GM20000 (cell line): ENCODE results near the gene EIF2B2.

Experiments
- DNase-seq: peaks from one replicate; pipeline ENCODE4 v3.0.0; 2012; ENCODE audit warnings: low spot score
- CTCF ChIP-seq: IDR thresholded peaks from 2 replicates; pipeline ENCODE4 v1.5.1; 2012; ENCODE audit warnings: mild to moderate bottlenecking, control low read depth; ENCODE audit errors: extremely low read depth, missing control alignments

Gene EIF2B2

DNA sequence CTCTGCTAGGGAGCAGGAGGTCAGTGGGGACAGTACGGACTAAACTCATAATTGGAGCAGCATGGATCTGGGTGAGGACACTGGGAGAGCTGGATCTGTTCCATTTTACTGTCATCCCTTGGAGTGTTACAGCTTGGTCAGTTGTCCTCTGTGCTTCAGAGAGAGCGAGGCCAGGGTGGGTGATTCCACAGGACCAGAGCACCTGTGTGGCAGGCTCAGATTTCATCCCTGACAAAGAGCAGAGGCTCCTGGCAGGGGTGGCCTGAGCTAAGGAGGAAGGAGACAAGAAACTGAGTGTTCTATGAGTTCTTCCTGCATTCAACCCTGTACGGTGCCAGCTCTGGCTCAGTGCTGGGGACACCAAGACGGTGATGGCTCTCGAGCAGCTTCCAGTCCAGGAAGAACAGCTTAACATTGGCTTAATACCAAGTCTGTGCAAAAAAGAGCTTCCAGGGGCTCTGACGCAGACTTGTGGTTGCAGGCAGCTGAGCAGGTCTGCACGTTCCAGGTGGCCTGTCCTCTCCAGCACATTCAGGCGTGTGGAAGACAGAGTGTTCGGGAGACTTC is 38.9 kb upstream of the EIF2B2 start:
- no peak for TF ChIP-seq CTCF
- no peak for DNase-seq

GRCh38 chr14:74964787-74965485 is 37.8 kb upstream of the EIF2B2 start:
- no peak for DNase-seq
- TF ChIP-seq CTCF: no peak

- DNase-seq: no peak
These were observed 37.1 kb upstream of the EIF2B2 start for GRCh38 chr14:74965486-74966153.

GRCh38 chr14:74968811-74969210 is 33.9 kb upstream of the EIF2B2 start:
- DNase-seq: no peak
- TF ChIP-seq CTCF: no peak

More at GRCh38 chr14:74965486-74966153, 37.1 kb upstream of the EIF2B2 start:
- TF ChIP-seq CTCF: no peak

DNA sequence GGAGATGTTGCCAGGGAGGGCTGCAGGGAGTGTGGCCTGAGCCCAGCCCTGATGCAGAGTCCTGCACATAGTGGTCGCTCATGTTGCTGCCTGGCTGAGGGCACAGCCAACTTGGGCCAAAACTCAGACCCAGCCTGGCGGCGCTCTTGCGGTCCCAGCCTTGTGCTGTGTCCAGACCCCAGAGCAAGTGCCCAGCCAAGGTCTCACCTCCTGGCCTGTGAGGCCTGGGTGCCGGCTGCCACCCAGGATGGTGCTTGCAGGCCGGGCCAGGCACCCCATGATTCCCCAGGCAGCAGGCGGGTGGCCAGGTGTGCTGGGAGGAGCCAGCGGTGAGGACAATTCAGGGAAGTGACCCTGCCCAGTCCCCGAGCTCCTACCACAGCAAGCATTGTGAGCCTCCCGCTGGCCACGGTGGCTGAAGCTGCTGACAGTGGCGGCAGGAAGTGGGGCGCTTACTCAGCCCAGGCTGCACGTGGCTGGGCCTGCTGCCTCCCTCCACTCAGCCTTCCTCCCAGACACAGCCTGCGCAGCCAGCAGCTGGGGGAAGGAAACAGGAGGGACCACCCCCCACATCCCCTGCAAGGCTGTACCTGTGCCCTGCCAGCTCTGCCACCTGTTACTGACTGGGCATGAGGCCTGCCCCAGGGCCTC is 29.6 kb upstream of the EIF2B2 start:
- no peak for TF ChIP-seq CTCF
- DNase-seq: no peak

DNA sequence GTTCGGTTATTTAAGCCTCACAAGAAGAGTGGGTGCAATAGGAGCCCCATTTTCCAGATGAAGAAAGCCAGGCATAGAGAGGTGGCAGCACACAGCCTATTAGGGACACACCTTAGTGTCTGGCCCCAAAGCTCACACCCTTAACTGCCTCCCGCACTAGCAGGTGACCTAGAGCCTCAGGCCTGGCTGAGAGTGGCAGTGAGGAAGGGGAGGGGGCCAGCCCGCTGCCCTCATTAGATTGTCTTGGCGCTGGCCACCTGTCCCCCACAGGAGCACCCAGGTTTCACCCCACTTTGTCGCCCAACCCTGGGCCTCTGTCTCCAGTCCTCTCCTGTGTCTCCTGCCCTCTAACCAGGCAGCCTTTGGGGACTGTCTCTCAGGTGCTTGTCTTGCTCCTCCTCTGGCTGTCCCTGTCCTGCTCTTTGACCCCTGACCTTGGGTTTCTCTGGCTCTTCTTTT is 28.8 kb upstream of the EIF2B2 start:
- DNase-seq: no peak
- TF ChIP-seq CTCF: no peak
